EL (cell line): ENCODE measurements around the gene G6PC2.
A peak's percentile ranks its signal among the peaks of the same experiment; 100 is the strongest.
"Not testable (repeated sequence)": the region's sequence is repeated elsewhere in the genome, so short reads cannot be mapped to it uniquely, and the experiment has no call there.

Experiments used
- DNase-seq: peaks from one replicate; pipeline ENCODE4 v3.0.0-alpha.2; 2016

G6PC2 gene, protein sequence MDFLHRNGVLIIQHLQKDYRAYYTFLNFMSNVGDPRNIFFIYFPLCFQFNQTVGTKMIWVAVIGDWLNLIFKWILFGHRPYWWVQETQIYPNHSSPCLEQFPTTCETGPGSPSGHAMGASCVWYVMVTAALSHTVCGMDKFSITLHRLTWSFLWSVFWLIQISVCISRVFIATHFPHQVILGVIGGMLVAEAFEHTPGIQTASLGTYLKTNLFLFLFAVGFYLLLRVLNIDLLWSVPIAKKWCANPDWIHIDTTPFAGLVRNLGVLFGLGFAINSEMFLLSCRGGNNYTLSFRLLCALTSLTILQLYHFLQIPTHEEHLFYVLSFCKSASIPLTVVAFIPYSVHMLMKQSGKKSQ

DNA sequence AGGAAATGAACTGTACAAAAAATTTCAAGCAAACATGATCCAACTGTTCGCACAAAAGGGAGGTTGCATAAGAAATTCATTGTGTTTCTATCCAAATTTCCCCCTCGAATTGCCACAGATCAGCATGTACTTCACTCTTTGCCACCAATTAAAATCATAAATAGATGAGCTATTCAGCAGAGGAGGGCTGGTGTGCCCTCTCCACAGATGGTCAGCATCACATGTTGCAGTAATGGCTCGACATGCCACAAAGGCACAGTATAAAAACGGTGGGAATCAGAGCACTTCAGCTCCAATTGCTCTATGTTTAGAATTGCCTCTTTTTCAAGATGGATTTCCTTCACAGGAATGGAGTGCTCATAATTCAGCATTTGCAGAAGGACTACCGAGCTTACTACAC, at the start of gene G6PC2:
G6PC2 (plus strand) TSS at position 289 of the 400 bp plus-strand sequence; CDS start at position 330, 41 bp downstream.
- DNase-seq = no peak

DNA sequence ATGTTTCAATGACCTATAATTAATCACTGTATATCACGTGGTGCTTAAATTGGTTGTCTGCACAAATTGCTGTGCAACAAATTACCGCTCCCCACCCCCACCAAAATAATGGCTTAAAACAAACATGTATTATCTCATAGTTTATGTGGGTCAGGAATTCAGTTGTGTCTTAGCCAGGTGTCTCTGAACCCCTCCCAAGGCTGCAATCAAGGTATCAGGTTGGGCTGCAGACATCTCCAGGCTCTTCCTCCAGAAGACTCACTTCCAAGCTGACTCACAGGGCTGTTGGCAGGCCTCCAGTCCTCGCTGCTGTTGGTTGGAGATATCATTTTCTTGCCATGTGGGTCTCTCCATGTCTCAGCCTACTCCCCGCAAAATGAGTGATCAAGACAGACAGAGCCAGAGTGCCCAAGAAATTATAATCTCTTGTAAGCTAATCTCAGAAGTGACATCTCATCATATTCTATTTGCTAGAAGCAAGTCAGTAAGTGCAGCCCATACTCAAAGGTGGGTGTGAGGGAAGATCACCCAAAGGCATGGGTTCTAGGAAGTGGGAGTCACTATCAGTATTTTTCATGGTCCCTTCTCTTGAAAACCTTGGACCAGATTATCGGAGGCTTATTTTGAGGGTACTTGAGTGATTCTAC, 49.3 kb upstream of the G6PC2 start:
- peak; percentile 78 for DNase-seq

DNA sequence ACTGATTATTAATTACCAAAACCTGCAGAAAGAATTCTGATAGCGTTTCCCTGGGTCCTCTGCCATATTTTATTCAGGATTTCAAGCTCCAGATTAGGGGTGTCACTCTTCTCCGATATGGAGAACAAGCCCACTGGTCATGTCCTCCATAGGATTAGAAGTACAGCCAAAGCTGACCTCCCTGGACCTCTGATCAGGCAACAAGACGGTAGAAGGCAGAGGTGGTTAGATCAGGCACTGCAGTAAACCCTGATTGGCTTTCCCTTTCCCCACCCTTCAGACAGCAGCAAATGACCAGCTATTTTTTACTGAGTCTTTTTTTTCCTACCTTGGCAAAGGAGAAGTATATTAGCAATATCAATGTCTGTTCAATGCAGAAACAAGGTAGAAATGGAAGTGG, 48.6 kb upstream of the G6PC2 start:
- DNase-seq = no peak

DNA sequence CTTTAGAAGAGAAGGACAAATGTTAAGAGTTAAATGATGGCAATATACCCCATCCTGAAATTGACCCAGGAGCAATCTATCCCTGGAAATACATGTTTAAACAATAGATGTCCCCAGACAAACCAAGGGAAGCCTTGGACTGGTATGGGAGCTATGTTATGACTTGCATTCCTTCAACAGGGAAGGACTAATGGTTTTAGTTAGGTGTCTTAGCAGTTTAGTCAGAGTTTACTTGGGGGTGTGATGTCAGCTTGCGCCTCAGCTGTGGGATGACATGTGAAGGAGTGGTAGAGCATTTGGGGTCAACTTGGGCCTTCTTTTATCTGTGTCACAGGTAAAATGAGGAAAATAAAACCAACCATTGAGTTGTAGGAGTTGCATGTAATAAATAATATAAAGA, 47.6 kb upstream of the G6PC2 start:
- no peak for DNase-seq

DNA sequence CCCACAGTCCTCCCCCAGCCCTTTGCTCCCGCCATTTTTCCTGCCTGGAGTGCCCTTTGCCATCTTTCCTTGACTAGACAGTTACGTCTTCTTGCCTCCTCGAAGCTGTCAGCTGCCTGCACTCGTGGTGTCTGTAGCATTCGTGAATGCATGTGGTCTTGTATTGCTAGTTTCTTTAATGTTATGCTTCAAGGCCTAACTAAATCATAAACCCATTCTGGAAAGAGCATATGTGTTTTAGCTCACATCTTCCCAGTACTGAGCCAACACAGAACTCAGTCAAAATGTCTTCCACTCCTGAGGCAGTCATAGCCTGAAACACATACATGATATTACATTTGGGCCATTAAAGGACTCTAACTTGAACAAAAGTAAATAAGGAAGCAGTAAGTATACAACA, 46.4 kb upstream of the G6PC2 start:
- no peak for DNase-seq

DNA sequence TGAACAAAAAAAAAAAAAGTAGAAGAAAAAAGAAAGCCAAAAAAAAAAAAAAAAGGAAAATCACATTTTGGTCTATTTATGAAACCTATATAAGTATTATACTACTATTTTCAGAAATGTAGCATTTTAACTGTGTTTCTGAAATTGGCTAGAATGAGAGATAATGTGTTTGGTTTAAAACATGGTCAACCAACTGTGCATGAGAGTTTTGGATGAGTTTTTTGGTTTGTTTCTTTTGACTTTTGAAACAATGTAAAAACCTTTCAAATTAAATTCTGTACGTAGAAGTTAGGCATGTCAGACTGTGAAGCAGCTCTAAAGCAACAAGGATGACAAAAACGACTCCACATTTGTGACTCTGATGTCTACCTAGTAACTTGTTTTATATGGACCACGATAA, 45.5 kb upstream of the G6PC2 start:
- DNase-seq = no peak

DNA sequence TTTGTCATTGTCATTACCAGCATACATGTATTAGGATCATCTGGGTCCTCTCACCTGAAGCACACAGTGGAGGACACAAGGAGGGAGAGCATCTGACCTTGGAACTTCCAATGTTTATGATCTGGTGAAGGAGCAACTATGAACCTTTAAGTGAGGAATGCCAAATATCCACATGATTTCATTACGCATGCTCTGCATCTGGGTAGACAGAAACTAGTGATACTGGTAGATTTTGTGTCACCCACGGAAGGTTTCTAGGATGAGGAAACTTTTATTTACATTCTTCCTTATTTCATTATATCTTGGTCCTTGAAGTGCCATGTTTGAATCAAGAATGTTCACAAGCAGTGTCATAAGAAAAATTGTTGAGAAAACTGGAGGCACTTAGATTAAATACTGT, 42.9 kb upstream of the G6PC2 start:
- DNase-seq = no peak

DNA sequence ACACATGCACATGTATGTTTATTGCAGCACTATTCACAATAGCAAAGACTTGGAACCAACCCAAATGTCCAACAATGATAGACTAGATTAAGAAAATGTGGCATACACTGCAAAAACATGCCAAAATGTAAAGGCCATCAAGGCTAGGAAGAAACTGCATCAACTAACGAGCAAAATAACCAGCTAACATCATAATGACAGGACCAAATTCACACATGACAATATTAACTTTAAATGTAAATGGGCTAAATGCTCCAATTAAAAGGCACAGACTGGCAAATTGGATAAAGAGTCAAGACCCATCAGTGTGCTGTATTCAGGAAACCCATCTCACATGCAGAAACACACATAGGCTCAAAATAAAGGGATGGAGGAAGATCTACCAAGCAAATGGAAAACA, 33.9 kb upstream of the G6PC2 start:
- DNase-seq = not testable (repeated sequence)

DNA sequence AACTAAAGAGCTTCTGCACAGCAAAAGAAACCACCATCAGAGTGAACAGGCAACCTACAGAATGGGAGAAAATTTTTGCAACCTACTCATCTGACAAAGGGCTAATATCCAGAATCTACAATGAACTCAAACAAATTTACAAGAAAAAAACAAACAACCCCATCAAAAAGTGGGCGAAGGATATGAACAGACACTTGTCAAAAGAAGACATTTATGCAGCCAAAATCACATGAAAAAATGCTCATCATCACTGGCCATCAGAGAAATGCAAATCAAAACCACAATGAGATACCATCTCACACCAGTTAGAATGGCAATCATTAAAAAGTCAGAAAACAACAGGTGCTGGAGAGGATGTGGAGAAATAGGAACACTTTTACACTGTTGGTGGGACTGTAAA, 30.7 kb upstream of the G6PC2 start:
- not testable (repeated sequence) for DNase-seq

DNA sequence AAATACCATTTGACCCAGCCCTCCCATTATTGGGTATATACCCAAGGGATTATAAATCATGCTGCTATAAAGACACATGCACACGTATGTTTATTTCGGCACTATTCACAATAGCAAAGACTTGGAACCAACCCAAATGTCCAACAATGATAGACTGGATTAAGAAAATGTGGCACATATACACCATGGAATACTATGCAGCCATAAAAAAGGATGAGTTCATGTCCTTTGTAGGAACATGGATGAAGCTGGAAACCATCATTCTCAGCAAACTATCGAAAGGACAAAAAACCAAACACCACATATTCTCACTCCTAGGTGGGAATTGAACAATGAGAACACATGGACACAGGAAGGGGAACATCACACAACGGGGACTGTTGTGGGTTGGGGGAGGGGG, 30.3 kb upstream of the G6PC2 start:
- DNase-seq = not testable (repeated sequence)

DNA sequence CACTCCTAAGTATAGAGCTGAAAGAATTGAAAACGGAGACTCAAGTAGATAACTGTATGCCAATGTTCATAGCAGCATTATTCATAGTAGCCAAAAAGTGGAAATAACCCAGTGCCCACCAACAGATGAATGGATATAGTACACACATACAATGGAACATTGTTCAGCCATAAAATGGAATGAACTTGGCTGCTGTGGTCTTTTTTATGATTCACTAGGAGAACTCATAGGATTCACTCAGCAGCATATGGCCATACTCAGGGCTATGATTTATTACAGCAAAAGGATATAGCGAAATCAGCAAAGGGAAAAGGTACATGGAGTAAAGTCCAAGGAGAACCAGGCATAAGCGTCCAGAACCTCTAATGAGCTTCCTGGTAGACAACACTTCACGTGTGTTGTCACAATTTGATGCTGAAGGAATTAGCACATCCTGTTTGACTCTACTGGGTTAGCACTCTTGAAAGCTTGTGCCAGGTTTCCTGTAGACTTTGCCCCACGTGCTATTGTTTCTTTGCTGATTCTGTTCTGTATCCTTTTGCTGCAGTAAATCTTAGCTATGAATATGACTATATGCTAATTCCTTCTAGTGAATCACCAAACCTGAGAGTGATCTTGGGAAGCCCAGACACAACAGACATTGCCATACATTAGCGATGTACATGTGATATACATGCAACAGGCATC, 26.6 kb upstream of the G6PC2 start:
- DNase-seq = no peak

DNA sequence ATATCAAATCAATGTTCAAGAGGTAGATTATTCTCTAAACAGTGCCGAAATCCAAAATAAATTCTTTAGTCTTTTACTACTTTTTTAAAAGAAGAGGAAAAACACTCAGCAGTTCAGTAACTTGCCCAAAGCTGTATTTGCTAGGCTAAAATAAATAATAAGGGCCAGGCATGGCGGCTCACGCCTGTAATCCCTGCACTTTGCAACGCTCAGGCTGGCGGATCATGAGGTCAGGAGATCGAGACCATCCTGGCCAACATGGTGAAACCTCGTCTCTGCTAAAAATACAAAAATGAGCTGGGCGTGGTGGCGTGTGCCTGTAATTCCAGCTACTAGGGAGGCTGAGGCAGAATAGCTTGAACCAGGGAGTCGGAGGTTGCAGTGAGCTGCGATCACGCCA, 18.9 kb upstream of the G6PC2 start:
- DNase-seq = not testable (repeated sequence)

DNA sequence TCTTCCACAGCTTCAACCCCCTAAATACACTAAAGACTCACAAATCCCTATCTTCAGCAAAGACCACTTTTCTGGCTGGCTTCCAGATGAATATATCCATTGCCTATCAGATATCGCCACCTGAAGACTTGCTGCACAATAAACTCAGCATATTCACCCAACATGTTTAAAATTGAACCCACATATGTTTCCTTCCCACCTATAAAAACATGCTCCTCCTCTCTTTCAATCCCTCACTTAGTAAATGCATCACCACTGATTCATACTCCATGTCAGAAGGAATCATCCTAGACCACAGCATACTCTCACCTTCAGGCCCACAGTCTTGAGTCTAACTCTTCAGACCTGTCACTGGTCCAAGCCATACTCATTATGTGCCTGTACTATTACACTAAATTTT, 16.1 kb upstream of the G6PC2 start:
- DNase-seq = peak; percentile 41

DNA sequence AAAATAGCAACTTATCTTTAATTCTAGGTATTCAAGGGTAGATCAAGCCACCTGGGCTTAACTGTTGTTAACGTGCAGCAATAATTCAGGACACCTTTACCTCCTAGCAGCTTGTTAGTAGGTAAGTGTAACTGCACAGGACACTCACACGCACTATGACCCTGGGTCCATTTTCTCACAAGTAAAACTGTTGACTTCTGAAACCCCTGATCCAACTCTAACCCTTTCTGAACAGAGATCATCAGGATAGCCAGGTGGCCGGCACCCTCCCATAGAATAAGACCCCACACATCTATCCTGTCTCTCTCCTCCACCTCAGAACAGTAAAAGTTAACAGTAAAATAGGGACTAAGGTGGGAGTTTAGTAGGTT, 11.5 kb upstream of the G6PC2 start:
- DNase-seq = peak; percentile 2

DNA sequence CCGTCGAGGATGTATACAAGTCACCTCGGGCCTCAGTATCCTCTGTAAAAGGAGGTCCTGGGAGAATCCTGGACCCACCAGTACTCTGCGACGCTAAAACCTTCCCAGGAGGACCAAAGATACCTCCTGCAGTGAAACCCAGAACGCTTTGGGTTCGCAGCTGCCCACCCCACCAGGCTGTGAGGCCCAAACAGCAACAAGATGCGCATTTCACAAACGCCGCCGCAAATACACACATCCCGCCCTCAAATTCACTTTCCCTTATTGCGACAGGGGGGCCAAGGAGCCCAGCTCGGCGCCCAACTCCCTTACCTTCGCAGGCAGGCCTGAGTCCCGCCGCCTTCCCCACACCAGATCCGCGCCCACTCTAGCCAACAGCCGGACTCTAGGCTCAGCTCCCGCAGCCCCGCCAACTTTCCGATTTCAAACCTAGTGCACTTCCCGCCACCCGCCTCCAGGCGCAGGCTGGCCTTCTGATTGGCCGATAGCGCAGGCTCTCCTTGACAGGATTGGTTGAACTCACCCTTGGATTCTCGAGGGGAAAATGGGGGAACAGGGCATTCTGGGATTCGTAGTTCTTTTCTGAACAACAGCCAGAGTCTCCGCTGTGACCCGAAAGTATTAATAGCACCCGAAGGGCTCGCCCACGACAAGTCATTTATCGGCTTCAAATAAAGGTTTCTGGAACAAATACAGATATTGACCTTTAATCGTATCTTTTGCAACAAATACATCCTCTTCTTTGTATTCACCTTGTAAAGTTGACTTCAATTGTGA, 10.9 kb upstream of the G6PC2 start, which contains the start of gene SPC25:
SPC25 (minus strand) TSS at position 425 of the 777 bp plus-strand sequence. CDS start 911 bp downstream, outside the sequence.
- DNase-seq = peak; percentile 94

DNA sequence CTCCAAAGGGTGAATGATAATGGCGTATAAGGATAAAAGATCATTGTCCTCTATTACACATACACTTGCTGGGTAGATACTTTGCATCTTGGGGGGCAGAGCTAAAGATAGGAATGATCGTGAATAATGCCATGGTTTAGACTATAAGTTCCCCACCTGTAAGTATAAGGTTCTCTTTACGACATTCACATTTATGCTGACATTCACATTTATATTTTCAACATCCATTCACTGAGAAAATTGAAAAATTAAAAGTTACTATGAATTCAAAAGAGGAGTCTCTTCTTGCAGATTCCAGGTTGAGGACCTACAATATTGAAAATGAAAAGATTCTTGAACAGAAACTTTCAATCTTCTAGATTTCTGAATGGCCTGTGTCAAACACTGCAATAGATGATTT, 8.8 kb upstream of the G6PC2 start:
- no peak for DNase-seq

DNA sequence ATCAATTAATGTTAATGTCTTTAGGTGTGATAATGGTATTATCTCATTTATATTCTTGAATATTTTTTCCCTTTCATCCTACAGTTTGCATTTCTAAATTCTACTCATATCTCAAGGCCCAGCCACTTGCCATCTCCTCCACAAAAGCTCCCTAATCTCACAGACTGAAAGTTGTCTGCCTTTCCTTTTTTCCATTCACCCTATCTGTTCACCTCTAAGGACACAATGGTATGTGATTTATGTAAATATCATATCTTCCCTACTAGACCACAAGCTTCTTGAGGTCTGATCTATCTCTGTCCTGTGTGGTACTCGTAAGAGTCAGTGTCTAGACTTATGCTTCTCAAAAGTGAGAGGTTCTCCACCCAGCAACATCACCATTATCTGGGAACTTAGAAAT, 7.0 kb upstream of the G6PC2 start:
- DNase-seq = no peak

DNA sequence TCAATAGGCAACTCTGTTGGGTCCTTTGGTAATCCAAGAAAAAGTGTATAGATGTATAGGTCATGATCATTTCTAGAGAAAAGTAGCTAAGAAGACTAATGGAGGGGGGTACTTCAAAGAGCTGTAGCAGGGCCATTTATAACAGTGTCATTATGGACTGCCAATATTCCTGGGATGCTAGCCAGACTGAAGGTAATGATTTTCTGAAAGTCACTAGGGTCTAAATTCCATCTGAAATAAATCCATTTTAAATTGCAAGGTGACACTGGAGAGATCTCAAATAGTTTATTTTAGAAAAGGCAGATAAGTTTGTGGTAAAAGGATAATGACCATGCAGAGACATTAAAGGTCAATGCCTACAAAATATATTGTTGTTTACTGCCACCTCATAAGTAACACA, 6.4 kb upstream of the G6PC2 start:
- DNase-seq = no peak

DNA sequence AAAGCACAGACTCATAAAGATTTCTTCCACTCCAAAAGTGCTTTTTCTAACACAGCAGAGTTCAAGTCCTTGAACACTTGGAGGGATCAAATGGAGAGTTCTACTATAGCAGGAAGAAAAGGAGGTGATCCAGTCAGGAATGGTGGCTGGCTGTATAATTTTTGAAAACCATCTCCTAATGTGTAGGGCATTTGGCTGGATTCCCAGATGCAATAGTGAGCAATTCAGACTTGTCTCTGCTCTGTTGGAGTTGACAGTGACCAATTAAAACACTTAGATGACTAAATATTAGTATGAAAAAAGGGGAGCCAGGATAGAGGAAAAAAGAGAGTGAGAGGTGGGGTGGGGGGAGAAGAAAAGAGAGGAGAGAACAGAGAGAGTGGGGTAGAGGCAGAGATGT, 5.3 kb upstream of the G6PC2 start:
- DNase-seq = peak; percentile 16

DNA sequence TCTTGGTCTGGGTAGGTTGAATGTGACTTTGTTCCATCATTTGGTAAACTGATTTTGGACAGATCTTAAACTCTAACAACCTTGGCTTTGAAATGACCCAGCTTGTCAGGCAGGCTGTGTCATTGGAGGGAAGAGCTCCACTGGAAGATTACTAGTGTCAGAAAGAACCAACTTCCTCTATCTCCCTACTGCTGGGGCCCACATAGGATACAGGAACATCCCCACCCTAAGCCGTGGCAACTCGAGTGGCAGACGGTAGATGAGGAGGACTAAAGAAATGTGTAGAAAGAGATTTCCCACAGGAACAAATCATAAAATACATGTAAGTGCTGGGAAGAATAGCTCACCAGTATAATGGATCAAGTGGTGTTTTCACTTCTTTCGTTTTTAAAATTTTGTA, 4.3 kb upstream of the G6PC2 start:
- DNase-seq = no peak

DNA sequence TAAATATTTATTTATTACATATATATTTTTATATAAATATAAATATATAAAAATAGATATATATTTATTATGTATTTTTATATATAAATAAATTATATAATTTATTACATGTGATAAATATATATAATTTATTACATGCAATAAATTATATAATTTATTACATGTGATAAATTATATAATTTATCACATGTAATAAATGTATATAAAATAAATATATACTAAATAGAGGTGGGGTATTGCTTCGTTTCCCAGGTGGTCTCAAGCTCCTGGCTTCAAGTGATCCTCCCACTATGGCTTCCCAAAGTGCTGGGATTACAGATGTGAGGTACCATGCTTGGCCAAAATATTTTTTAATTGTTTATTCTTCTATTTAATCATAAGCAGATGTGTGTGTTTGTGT, 3.6 kb upstream of the G6PC2 start:
- no peak for DNase-seq

DNA sequence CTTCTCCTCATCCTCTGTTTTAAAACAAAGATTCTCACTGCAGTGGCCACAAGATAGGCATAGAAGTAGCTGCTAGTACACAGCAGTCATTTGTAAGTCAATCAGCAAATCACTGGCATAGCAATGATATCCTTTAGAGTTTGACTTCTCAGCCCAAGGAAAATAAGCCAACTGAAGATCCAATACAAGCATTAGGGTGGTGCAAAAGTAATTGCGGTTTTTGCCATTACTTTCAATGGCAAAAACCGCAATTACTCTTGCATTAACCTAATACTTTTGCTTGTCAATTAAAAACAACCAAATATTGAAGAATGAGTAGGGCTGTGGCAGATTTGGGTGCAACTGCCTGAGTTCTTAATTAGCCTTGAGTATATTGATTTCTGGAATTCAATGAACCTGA, 2.8 kb downstream of the G6PC2 start:
- no peak for DNase-seq

DNA sequence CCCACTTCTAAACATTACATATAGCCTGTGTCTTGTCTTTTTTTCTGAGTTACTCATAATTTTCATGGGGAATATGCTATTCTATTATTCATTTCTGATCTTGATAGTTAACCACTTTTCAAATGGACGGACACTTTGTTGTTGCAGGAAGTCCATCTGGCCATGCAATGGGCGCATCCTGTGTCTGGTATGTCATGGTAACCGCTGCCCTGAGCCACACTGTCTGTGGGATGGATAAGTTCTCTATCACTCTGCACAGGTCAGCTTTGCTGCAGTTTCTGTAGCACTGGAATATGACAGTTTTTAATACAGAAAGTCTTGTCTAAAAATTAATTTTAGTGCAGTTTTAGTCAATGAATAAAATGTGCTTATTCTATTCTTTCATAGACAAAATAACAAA, 3.3 kb downstream of the G6PC2 start:
- no peak for DNase-seq
